ENCODE data around the gene HDAC8. TPM values are rescaled to one million over a fixed set of nuclear protein-coding genes. Genes with fewer than 3 reads are reported as not detected.

Gene HDAC8
- total RNA-seq, 4 donors from 2014 or later, result 19.2 to 23.3 (median 22.0) TPM

DNA sequence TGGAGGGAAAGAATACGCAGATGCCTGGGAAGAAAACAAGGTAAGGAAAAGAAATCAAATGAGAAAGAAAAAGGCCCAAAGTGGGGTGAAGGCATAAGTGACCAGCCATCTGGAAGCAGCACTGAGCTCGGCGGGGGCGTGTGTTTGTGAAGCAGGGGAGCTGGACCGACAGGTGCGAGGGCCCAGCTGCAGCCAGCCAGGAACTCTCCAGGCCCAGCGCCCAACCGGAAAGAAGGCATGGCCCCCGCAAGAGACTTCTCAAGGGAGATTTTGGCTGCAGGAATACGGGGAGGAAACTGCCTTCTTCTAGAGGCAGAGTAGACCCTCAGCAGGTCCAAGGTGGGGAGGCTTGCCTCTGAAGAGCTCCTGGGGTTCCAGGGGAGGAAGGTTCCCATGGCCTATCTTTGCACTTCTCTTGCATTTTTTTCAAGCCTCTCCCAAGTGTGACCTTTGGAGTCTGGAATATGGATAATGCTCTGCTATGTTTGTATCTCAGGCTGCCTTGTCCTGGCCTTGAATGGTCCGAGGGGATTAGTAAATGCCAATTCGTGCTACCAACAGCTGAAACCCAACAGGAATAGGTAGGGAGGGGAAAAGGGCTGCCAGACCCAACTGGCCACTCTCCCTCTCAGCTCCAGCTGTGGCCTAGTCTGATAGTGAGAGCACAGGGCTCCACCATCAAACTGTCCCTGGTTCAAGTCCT is 256.1 kb downstream of the HDAC8 start:
- Histone ChIP-seq H3K4me1 (peaks cover 0 to 17% (median 16%) of the 10 kb centered on the region in 4 donors), H3K36me3 (no peaks in the 10 kb centered on the region), H3K27ac (replicated peaks in 1 of 4) (no peak overlapping the region), H3K4me3 (no peak overlapping the region), H3K27me3 (no peaks in the 10 kb centered on the region), H3K9me3 (no peaks in the 10 kb centered on the region)
- no peak for DNase-seq (ENCODE audit: extremely low spot score)
- 48% methylated on average over 12 of the region's 12 CpGs for WGBS
- TF ChIP-seq POLR2AphosphoS5 (IDR thresholded peaks at IDR 0.05), result no peak
- no peak for TF ChIP-seq EP300 (IDR thresholded peaks at IDR 0.05)
- no peak for TF ChIP-seq POLR2A (IDR thresholded peaks at IDR 0.05; ENCODE audit: low read depth)
- TF ChIP-seq, protein P1, sequence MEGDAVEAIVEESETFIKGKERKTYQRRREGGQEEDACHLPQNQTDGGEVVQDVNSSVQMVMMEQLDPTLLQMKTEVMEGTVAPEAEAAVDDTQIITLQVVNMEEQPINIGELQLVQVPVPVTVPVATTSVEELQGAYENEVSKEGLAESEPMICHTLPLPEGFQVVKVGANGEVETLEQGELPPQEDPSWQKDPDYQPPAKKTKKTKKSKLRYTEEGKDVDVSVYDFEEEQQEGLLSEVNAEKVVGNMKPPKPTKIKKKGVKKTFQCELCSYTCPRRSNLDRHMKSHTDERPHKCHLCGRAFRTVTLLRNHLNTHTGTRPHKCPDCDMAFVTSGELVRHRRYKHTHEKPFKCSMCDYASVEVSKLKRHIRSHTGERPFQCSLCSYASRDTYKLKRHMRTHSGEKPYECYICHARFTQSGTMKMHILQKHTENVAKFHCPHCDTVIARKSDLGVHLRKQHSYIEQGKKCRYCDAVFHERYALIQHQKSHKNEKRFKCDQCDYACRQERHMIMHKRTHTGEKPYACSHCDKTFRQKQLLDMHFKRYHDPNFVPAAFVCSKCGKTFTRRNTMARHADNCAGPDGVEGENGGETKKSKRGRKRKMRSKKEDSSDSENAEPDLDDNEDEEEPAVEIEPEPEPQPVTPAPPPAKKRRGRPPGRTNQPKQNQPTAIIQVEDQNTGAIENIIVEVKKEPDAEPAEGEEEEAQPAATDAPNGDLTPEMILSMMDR (IDR thresholded peaks at IDR 0.05), result no peak
- intact Hi-C loops (cut with DNase I), result no loop called here

DNA sequence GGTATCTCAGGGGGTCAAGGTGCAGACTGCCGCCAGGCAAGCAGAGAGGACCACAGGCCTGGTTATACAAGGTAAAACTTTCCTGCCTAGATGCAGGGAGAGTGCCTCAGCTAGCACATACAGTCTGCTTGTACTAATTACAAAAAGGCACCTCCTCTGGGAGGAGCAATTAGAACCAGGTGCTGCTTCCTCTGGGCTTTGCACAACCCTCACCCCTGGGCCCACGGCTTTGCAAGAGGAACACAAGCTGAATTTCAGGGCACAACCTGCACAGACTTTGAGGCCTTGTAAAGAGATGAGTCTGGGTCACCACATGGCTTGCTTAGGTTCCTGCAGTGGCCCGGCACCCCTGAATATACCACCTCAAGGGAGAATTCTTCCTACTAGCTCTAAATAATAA is 257.8 kb downstream of the HDAC8 start:
- peak; percentile 8 for DNase-seq (ENCODE audit: extremely low spot score)
- Histone ChIP-seq H3K9me3 (no peaks in the 10 kb centered on the region), H3K4me1 (peaks cover 0 to 17% (median 16%) of the 10 kb centered on the region in 4 donors), H3K27ac (replicated peaks in 1 of 4) (no peak overlapping the region), H3K27me3 (no peaks in the 10 kb centered on the region), H3K36me3 (no peaks in the 10 kb centered on the region), H3K4me3 (no peak overlapping the region)
- WGBS, result 91% methylated on average over 3 of the region's 3 CpGs
- TF ChIP-seq POLR2A (IDR thresholded peaks at IDR 0.05; ENCODE audit: low read depth) (no peak), EP300 (IDR thresholded peaks at IDR 0.05) (no peak), POLR2AphosphoS5 (IDR thresholded peaks at IDR 0.05) (no peak)
- TF ChIP-seq, protein P1 (IDR thresholded peaks at IDR 0.05), result no peak
- intact Hi-C loops (cut with DNase I), result no loop called here

DNA sequence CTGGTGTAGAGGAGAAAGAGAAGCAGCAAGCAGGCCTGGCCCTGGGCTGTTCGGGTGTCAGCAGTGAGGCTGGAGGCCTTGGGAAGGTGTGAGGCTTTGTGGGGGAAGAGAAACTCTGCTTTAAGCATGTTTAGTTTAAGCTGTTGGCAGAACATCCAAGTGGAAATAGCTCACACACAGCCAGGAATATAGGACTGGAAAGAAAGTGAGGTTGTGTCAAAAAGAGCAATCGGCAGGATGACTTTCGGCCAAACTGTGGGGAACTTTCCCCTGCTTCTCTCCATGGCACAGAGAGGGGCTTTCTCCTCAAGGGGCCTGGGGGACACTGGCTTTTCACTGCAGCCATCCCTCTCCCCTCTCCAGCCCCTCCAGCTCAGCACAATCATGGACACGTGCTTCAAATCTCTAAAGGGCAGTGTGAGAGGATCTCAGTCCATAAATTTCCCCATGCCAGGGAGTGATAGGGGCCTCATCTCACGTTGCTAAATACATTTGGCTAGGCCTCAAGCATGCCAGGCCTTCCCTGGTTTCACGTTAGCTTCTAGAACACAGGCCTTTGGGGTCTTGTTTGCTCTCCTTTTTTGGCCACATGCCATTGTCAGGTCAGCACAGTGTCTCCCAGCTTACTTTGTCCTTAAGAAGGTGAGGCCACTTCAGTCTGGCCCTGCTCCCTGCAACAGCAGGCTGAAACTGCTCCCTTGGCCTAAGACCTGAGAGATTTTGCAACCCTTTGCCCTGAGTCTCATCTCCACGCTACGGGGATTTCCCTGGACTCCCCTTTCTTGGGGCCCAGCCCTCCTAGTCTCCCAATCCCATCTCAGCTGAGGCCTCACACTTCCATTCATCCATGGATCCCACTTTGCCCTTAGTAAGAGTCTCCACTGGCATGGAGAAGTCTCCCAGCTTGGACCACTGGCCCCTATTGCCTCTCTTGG is 258.7 kb downstream of the HDAC8 start:
- intact Hi-C loops (cut with DNase I), result no loop called here
- no peaks in the 10 kb centered on the region for H3K36me3 ChIP-seq
- no peaks in the 10 kb centered on the region for H3K27me3 ChIP-seq
- 54% methylated on average over 8 of the region's 8 CpGs for WGBS
- no peak overlapping the region for H3K4me3 ChIP-seq
- DNase-seq (ENCODE audit: extremely low spot score), result peak; percentile 34
- peak overlapping the region; percentile 38 to 62 (median 54) for H3K27ac ChIP-seq (replicated peaks in 1 of 4)
- peaks cover 3 to 25% (median 23%) of the 10 kb centered on the region in 4 donors for H3K4me1 ChIP-seq
- no peaks in the 10 kb centered on the region for H3K9me3 ChIP-seq
- no peak for TF ChIP-seq POLR2AphosphoS5 (IDR thresholded peaks at IDR 0.05)
- TF ChIP-seq, protein P1 (IDR thresholded peaks at IDR 0.05), result no peak

DNA sequence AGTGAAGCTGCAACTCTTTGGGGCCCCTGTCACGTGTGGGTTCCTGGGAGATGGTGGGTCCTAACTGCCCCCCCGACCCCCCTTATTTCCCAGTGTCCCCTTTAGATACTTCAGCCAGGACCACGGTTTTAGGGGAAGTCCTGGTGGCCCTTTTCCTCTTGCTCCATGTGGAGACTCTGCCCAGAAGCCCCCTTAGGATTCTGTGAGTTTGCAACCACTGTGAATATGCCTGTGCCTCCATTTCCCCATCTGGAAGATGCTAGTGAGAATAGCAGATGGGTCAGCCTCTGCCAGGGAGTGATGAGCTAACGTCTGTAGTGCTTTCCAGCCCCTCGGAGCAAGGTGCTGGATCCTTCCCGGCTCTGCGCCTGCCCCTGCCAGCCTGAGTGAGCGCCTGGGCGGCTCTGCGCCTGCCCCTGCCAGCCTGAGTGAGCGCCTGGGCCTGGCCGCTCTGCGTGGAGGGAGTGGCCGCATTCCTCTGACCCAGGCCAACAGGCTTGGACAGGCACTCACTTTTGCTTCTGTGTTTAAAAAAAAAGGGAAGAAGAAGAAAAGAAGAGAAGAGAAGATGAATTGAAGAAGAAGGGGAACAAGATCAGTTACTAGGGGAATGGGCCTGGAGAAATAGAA is 260.2 kb downstream of the HDAC8 start:
- no peak overlapping the region for H3K27ac ChIP-seq (replicated peaks in 1 of 4)
- no peaks in the 10 kb centered on the region for H3K27me3 ChIP-seq
- H3K4me1 ChIP-seq, result peaks cover 10 to 40% (median 39%) of the 10 kb centered on the region in 4 donors
- no peaks in the 10 kb centered on the region for H3K9me3 ChIP-seq
- no peak for DNase-seq (ENCODE audit: extremely low spot score)
- H3K4me3 ChIP-seq, result no peak overlapping the region
- no peaks in the 10 kb centered on the region for H3K36me3 ChIP-seq
- TF ChIP-seq POLR2A (IDR thresholded peaks at IDR 0.05; ENCODE audit: low read depth) (no peak), POLR2AphosphoS5 (IDR thresholded peaks at IDR 0.05) (no peak), EP300 (IDR thresholded peaks at IDR 0.05) (no peak)
- TF ChIP-seq, protein P1 (IDR thresholded peaks at IDR 0.05), result no peak
- 58% methylated on average over 14 of the region's 14 CpGs for WGBS
- intact Hi-C loops (cut with DNase I), result no loop called here
